Left forelimb (tissue), 1 donor: ENCODE results near the gene VWA5B2.

Source experiments
- DNase-seq: peaks from one replicate; pipeline ENCODE4 v3.0.0-alpha.2; 2018; ENCODE audit warnings: low spot score

VWA5B2 gene

GRCh38 chr3:184223946-184224345, 5.4 kb upstream of the VWA5B2 start:
- no peak for DNase-seq

GRCh38 chr3:184227481-184227935, 1.9 kb upstream of the VWA5B2 start:
- DNase-seq = no peak

GRCh38 chr3:184228376-184229137, 828 bp upstream of the VWA5B2 start:
- DNase-seq = no peak

- no peak for DNase-seq
These were observed 757 bp downstream of the VWA5B2 start for GRCh38 chr3:184230081-184230602.

- DNase-seq = no peak
These were observed 1.5 kb downstream of the VWA5B2 start for GRCh38 chr3:184230603-184231528.

- no peak for DNase-seq
These were observed 2.3 kb downstream of the VWA5B2 start for GRCh38 chr3:184231671-184232070.

- DNase-seq = no peak
These were observed 3.9 kb downstream of the VWA5B2 start for GRCh38 chr3:184233127-184233843.

- no peak for DNase-seq
These were observed 4.8 kb downstream of the VWA5B2 start for GRCh38 chr3:184234224-184234623.

GRCh38 chr3:184234671-184235380, 5.4 kb downstream of the VWA5B2 start:
- DNase-seq = no peak

GRCh38 chr3:184235381-184236032, 6.1 kb downstream of the VWA5B2 start:
- DNase-seq = no peak

GRCh38 chr3:184236033-184236410, 6.6 kb downstream of the VWA5B2 start:
- no peak for DNase-seq

GRCh38 chr3:184236636-184237035, 7.3 kb downstream of the VWA5B2 start:
- no peak for DNase-seq

GRCh38 chr3:184237211-184237610, 7.8 kb downstream of the VWA5B2 start:
- no peak for DNase-seq

GRCh38 chr3:184237807-184238206, 8.4 kb downstream of the VWA5B2 start:
- no peak for DNase-seq

GRCh38 chr3:184238246-184238818, 8.9 kb downstream of the VWA5B2 start:
- no peak for DNase-seq

- no peak for DNase-seq
These were observed 9.8 kb downstream of the VWA5B2 start for GRCh38 chr3:184239221-184239620.

GRCh38 chr3:184239708-184240107, 10.3 kb downstream of the VWA5B2 start:
- no peak for DNase-seq

- no peak for DNase-seq
These were observed 11.2 kb downstream of the VWA5B2 start for GRCh38 chr3:184240384-184241140.

GRCh38 chr3:184241141-184241446, 11.7 kb downstream of the VWA5B2 start:
- DNase-seq = no peak
